Inflammatory macrophage (primary cell): ENCODE measurements around the gene ZCRB1.
"Not testable (repeated sequence)": the region's sequence is repeated elsewhere in the genome, so short reads cannot be mapped to it uniquely, and the experiment has no call there.

Experiments
- DNase-seq, 2 donors: peaks; one replicate each; pipeline ENCODE4 v3.0.0-alpha.2; 2020 to 2022
- total RNA-seq, 18 experiments: gene quantifications; one replicate each; lab custom pipeline; 2026; ENCODE audit warnings: mixed read lengths in 6 of 18, inconsistent platforms in 2 of 18; lab: John Stamatoyannopoulos, UW

Gene ZCRB1, protein sequence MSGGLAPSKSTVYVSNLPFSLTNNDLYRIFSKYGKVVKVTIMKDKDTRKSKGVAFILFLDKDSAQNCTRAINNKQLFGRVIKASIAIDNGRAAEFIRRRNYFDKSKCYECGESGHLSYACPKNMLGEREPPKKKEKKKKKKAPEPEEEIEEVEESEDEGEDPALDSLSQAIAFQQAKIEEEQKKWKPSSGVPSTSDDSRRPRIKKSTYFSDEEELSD
- 15.2 to 58.6 (median 35.6) reads per million in 18 experiments for total RNA-seq

DNA sequence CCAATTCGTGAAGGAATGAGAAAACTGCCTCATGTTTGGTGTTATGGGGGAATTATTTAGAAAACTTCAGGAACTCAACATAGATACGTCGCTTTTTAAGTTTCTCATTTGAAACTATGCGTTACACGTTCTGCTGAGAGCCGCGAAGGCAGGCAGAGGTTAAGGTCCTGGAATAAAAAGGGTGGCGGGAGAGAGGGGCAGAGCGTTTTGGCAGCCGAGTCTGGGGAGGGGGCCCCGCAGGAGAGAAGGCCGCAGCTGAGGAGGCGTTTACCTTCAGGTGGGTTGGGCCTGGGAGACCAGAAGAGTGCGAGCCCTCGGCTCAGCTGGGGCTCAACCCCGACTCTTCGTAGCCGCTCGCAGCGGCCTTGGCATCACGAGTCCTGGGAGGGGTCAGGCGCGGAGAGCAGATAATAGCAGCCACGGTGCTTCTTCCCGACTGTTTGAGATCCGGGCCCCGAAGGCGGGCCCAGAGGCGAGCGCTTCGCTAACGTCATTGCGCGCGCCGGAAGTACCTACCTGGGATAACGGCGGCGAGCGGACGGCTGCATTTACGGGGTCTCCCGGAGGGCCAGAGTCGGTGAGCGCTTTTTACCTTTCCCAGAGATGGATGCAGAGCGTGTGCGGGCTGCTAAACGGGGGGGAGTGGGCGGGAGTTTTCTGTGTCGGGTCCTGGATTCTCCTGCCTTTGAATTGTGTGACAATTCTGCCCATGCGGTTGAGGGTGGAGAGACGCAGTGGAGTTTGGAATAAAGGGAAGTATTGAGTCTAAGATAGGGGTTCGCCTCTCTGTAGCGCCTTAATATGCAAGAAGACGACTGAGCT, at the start of gene ZCRB1, which contains the start of gene PPHLN1:
ZCRB1 (minus strand) TSS at position 442 of the 822 bp plus-strand sequence. CDS start 1,992 bp downstream, outside the sequence.
PPHLN1 (plus strand) TSS at position 515 of the 822 bp plus-strand sequence. CDS start 9,736 bp downstream, outside the sequence.
- DNase-seq: peak; percentile 75 to 85

DNA sequence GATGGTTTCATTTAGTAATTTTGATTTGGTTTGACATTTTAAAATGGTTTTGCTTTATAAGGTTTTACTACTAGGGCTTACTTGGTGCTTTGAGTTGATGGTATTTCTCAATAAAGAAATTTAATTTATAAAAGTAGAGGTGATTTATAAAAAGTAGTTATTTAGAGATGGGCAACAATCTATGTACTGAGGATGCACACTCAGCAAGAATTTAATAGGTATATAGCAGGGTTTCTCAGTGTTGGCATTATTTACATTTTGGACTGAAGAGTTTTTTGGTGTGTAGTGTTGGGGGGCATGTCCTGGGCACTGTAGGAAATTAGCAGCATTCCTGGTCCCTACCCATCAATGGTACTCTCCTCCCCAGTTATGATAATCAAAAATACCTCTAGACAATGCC, 47.8 kb upstream of the ZCRB1 start:
- DNase-seq: no peak

- peak; percentile 60 to 70 for DNase-seq
These were observed 46.4 kb upstream of the ZCRB1 start for GRCh38 chr12:42372154-42372791.

GRCh38 chr12:42370013-42370412, 44.1 kb upstream of the ZCRB1 start:
- DNase-seq: no peak

DNA sequence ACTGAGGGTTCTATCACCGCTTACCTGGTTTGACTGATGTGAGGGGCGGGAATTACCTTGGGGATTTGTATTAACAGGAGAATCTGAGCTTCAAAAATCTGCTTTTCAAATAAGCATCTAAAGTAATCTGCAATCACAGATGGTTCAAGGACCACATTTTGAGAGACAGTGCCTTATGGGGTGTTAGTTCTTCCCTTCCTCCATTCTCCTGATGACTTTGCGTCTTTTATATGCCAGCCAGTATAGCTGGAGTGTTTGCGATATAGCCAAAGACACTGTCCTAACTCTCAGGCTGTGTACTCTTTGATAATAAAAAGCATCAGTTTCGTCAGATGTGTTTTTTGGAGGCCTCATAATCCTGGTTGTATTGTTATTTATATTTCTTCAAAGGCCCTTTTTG, 39.6 kb upstream of the ZCRB1 start:
- no peak for DNase-seq

- DNase-seq: no peak
These were observed 38.8 kb upstream of the ZCRB1 start for GRCh38 chr12:42364692-42365091.

DNA sequence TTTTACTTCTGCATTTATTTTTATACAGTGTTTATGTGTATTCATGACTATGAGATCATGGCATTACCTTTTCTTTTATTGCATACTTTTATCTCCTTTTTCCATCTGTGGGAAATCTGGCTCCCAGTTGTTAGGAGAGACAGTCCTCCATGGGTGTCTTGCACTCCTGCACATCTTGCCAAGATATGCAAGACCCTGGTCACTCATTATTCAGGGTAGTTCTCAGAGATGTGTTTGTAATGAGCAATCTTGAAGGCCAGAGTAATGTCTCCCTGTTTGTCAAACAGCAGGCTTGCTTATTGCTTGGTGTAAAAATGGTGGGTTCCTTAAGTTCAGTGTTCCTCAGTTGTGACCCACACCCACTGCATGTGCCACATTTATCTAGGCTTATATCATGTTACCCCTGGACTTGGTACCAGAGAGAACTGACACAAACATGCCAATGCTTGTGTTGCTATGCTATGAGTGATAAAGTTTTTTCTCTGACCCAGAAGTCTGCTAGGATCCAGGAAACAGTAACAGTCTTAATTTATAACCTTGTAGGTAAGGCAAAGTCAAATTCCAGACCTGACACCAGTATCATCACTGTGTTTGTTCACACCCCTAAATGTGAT, 36.9 kb upstream of the ZCRB1 start:
- no peak for DNase-seq

- DNase-seq: no peak
These were observed 36.2 kb upstream of the ZCRB1 start for GRCh38 chr12:42361909-42362646.

- no peak for DNase-seq
These were observed 35.0 kb upstream of the ZCRB1 start for GRCh38 chr12:42360747-42361403.

- no peak for DNase-seq
These were observed 30.4 kb upstream of the ZCRB1 start for GRCh38 chr12:42356344-42356743.

- DNase-seq: not testable (repeated sequence)
These were observed 24.1 kb upstream of the ZCRB1 start for GRCh38 chr12:42350021-42350407.

DNA sequence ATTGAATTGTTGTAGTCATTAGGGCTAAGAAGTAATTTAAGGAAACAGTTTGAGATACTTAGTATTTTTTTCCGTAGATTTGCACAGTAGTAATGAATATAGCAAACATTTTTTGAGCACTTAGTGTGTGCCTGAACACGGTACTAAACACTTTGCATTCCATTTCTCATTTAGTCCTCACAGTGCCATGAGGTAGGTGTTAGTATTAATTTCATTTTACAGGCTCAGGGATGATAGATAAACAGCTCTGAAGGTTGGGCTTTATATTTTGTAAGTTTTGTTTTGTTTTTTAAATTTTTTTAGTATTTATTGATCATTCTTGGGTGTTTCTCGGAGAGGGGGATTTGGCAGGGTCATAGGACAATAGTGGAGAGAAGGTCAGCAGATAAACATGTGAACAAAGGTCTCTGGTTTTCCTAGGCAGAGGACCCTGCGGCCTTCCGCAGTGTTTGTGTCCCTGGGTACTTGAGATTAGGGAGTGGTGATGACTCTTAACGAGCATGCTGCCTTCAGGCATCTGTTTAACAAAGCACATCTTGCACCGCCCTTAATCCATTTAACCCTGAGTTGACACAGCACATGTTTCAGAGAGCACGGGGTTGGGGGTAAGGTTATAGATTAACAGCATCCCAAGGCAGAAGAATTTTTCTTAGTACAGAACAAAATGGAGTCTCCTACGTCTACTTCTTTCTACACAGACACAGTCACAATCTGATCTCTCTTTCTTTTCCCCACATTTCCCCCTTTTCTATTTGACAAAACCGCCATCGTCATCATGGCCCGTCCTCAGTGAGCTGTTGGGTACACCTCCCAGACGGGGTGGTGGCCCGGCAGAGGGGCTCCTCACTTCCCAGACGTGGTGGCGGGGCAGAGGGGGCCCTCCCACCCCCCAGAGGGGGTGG, 23.5 kb upstream of the ZCRB1 start:
- DNase-seq: not testable (repeated sequence)

DNA sequence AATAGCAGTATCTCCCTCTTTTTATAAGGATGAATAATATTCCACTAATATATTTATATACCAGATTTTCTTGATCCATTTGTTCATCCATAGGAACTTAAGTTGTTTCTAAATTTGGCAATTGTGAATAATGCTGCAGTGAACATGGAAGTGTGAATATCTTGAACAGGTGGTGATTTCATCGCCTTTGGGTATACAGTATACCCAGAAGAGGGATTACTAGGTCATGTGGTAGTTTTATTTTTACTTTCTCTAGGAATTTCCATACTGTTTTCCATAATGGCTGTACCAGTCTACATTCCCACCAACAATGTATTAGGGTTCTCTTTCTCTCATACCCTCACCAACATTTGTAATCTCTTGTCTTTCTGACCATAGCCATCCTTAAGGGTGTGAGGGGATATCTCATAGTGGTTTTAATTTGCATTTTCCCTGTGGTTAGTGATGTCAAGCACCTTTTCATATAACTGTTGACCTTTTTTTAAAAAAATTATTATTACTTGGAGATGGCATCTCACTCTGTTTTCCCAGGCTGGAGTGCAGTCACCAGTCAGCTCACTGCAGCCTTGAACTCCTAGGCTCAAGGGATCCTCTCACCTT, 20.6 kb upstream of the ZCRB1 start:
- DNase-seq: no peak

DNA sequence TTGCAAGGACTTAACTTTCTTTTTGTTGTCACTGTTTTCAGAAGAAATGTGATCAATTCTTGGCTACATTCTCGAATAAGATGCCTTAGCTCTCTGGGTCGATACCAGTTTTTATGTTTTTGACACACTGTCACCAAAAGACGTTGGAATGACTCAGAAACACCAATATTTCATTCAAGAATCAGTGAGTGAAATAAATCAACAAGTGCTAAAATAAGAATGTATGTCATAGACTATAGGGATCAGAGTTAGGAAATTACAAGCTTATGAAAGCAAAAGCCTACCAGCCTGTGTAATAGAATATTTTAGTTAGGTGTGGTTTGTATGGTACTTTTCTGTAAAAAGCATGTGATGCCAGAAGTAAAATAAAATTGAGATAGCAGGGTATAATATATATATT, 17.8 kb upstream of the ZCRB1 start:
- no peak for DNase-seq

DNA sequence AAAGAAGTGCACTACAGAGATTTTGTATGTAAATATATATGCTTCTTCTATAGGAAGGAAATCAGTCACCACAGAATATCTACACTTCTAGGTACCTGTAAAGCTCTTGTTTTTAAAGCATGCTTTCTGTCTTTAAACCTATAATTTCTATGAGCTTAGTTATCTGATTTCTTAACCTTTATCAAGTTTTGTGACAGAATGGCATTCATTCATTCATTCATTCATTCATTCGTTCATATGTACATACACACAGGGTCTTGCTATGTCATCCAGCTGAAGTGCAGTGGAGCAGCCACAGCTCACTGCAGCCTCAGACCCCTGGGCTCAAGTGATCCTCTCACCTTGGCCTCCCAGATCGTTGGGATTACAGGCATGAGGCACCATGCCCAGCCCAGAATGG, 16.1 kb upstream of the ZCRB1 start:
- DNase-seq: no peak

GRCh38 chr12:42338280-42338679, 12.4 kb upstream of the ZCRB1 start:
- DNase-seq: no peak

DNA sequence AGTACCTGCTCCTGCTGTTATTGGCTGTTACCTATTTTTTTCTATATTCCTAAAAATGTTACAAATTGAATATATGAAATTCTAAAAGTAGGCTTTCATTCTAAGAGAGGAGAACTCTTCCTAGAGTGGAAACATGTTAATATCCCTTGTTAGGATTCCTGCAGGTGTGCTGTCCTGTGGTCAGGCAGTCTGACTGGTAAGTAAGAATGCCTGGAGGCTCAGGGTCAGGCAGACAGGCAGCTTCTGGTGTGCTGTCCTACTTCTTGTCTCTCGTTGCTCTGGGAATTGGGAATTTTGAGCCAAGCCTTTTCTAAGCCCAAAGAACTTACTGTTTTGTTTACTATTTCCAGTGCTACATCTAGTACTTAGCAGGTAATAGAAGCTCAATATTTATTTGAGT, 10.4 kb upstream of the ZCRB1 start:
- DNase-seq: no peak

DNA sequence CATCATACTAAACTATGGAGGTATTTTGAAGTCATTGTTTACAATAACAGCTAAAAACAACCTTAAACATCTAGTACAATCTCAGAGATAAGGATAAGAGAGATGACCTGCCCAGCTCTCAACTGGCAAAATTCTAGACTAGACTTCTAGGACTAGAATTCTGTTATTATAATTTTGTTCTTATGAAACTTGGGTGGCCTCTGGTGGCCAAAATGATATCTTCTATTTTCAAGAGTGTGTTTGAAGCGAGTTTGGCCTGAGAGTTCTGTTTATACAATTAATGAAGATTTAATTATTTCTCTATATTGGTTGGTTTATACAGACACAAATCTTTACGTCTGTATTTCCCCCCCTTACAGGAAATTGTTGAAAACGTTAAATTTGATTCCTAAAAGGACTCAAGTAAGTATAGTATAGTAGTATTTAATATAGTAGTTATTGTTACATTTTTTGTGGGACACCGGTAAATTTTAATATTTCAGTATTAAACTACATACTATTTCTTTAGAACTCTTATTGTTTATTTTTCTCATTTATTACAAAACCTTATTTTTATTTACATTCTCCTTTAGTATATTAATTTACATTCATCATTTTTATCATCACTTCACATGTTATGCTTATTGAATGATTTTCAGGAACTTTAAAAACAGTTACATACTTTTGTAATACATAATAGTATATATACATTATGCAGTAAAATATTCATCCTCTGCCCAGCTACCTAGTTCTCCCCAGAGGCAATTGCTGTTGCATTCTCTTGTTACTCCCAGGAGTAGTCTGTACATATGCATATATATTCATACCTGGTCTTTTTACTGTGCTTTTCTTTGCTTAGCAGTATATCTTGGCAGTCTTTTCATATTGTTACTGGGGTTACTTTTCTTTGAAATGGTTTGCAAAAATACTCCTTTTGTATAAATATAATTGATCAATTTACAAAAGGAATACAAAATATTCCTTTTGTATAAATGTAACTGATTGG, 6.7 kb upstream of the ZCRB1 start:
- DNase-seq: peak; percentile 29 to 59

- not testable (repeated sequence) for DNase-seq
These were observed 4.2 kb upstream of the ZCRB1 start for GRCh38 chr12:42330097-42330496.
